GM12892 (cell line): ENCODE results near the gene MALRD1.

Experiments
- DNase-seq: peaks from one replicate; pipeline ENCODE4 v3.0.0; 2011; ENCODE audit not compliant: insufficient read length
- FAIRE-seq: peaks from 2 replicates; lab custom pipeline; 2011; peaks lifted over from hg19 to GRCh38; lab: Jason Lieb, UNC
- POLR2A ChIP-seq: IDR thresholded peaks from 2 replicates; pipeline ENCODE4 v1.6.1; 2011; ENCODE audit warnings: low read depth, low read length, control low read depth
- POLR2AphosphoS5 ChIP-seq: IDR thresholded peaks from 2 replicates; pipeline ENCODE4 v1.6.1; 2011; ENCODE audit warnings: low read depth, low read length, control low read depth
- TAF1 ChIP-seq: IDR thresholded peaks from 2 replicates; pipeline ENCODE4 v1.6.1; 2011; ENCODE audit warnings: low read depth, mild to moderate bottlenecking, control low read depth, low read length, borderline replicate concordance

The MALRD1 gene

GRCh38 chr10:19469521-19469920 lies 420.9 kb downstream of the MALRD1 start:
- no peak for DNase-seq
- FAIRE-seq, result no peak
- TF ChIP-seq POLR2AphosphoS5 (no peak), POLR2A (no peak), TAF1 (no peak)

- FAIRE-seq (no peak), DNase-seq (no peak)
- TF ChIP-seq POLR2A (no peak), TAF1 (no peak), POLR2AphosphoS5 (no peak)
These were observed 431.3 kb downstream of the MALRD1 start for GRCh38 chr10:19479854-19480253.

DNA sequence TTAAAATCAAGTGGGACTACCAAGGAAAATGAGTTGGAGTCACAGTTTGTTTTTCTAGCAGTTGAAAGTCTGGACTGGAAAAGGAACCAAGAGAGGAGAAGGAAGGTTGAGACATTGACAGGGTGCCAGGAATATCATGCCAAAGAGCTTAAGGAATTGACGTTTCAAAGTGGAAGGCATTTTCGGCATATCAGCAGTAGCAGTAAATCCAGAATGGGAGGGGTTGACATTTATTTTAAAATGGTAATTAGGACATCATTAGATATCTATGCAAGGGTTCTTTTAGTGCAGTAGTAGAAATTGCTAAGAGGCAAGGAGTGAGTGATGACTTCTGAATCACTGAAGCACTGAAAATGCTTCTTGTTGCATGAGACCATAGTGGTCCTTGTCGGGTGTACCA lies 431.8 kb downstream of the MALRD1 start:
- no peak for DNase-seq
- no peak for FAIRE-seq
- TF ChIP-seq POLR2A (no peak), POLR2AphosphoS5 (no peak)

- DNase-seq (no peak), FAIRE-seq (no peak)
- no peak for TF ChIP-seq POLR2AphosphoS5
- TF ChIP-seq POLR2A, result no peak
- TF ChIP-seq TAF1, result no peak
These were observed 434.8 kb downstream of the MALRD1 start for GRCh38 chr10:19483421-19483820.

DNA sequence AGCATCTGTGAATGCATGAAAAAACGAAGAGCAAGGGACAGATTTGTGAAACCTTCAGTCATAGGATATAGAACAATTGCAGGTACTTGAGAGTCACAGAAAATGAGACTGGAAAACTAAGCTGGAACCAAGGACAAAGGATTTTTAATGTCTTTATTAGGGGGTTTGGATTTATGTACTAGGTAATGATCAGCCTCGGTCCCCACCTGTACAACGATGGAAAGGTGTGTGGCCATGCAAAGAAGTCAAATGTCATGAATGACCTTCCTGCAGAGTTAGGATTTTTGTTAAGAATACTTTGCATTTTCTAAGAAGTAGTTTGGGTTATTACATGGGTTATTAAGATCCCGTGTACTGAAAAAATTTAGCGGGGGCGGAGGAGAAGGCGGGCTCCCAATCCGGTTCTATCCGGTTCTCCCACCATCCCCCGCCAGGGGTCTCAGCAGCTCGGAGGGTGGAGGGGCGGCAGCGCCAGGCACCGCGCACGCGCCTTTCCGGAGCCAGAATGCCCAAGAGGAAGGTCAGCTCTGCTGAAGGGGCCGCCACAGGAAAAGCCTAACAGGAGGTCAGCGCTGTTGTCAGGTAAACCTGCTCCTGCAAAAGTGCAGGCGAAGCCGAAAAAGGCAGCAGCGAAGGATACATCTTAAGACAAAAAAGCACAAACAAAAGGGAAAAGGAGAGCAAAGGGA lies 440.1 kb downstream of the MALRD1 start:
- TF ChIP-seq TAF1, result no peak
- no peak for TF ChIP-seq POLR2AphosphoS5
- no peak for TF ChIP-seq POLR2A
- DNase-seq (no peak), FAIRE-seq (no peak)

GRCh38 chr10:19491166-19491565 lies 442.6 kb downstream of the MALRD1 start:
- FAIRE-seq (no peak), DNase-seq (no peak)
- TF ChIP-seq TAF1, result no peak
- TF ChIP-seq POLR2A, result no peak
- no peak for TF ChIP-seq POLR2AphosphoS5

DNA sequence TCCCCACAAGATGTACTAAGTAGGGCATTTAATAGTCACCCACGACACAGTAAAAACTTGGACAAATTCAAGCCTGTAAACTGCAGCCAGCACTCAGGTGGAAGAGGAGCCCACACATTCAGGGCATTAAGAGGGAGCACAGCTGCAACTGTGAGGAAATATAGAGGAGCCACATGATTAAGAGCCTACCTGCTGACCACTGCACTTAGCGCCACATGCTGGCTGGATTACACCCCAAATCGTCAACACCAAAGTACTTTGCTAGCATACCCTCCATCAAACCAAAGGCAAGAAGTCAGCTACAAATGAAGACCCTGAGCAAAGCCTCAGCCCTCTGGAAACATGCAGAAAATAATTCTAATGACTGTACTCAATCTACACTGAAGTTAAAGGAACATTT lies 445.3 kb downstream of the MALRD1 start:
- DNase-seq (no peak), FAIRE-seq (no peak)
- TF ChIP-seq POLR2AphosphoS5 (no peak), POLR2A (no peak), TAF1 (no peak)

- TF ChIP-seq POLR2A (no peak), POLR2AphosphoS5 (no peak), TAF1 (no peak)
- FAIRE-seq (no peak), DNase-seq (no peak)
These were observed 448.4 kb downstream of the MALRD1 start for GRCh38 chr10:19497026-19497425.

DNA sequence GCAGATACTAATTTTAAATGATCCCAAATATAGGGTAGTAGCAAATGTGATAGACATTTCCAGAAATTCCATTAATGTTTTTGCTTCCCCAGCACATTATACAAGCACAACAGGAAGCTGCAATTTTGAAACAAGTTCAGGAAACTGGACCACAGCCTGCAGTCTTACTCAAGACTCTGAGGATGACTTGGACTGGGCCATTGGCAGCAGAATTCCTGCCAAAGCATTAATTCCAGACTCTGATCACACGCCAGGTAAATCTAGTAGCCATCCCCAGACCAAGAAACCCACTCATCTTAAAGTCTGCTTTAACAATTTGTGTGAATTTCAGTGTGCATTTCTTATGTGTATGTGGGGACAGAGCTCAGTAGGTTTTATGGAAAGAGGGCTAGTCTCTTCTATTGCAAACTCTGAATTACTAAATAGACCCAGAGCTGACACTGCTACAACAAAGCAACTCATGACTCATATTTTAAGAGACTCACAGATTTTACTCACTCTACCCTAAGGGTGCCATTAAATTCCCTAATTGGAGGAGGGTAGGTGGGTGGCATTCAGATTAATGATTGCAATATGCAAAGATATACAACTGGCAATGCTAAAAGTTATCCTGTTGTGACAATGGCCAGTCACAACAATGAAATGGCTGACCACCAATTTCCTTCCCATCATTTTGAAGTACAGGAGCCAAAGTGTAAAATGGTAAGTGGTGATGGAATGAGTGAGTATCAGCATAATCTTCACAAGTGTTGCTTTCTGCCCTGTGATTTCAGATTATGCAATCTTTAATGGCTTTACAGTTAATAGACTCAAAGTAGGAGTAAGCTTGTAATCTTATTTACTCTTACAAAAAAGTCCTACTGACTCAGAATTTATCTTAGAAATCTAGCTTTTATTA lies 450.0 kb downstream of the MALRD1 start:
- no peak for FAIRE-seq
- no peak for TF ChIP-seq POLR2AphosphoS5
- no peak for TF ChIP-seq POLR2A
- no peak for TF ChIP-seq TAF1
- DNase-seq, result no peak

DNA sequence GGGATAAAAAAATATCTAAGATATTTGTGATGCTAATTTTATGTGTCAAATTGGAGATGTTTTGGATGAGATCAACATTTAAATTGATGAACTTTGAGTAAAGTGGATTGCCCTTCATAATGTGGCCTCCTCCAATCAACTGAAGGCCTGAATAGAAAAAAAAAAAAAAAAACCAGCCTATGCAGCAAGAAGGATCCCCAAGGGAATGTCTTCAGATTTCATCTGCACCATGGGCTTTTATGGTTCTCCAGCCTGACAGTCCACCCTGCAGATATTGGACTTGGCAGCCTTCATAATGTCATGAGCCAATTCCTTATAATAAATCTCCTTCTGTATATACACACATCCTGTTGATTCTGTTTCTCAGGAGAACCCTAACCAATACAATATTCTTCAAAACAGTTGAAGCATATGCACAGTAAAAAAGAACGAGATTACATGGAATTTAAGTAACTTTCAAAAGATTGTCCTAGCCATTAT lies 450.7 kb downstream of the MALRD1 start:
- TF ChIP-seq TAF1, result no peak
- no peak for TF ChIP-seq POLR2A
- no peak for TF ChIP-seq POLR2AphosphoS5
- no peak for FAIRE-seq
- no peak for DNase-seq

GRCh38 chr10:19500959-19501358 lies 452.4 kb downstream of the MALRD1 start:
- FAIRE-seq (no peak), DNase-seq (no peak)
- TF ChIP-seq POLR2A, result no peak
- TF ChIP-seq TAF1, result no peak
- TF ChIP-seq POLR2AphosphoS5, result no peak
